Activated T-cell treated with anti-CD3 and anti-CD28 coated beads for 1 hour (primary cell): ENCODE results near the gene ZNF70.

Source experiments
- DNase-seq: peaks from one replicate; pipeline ENCODE4 v3.0.0-alpha.2; 2020; ENCODE audit warnings: low read depth

The ZNF70 gene

DNA sequence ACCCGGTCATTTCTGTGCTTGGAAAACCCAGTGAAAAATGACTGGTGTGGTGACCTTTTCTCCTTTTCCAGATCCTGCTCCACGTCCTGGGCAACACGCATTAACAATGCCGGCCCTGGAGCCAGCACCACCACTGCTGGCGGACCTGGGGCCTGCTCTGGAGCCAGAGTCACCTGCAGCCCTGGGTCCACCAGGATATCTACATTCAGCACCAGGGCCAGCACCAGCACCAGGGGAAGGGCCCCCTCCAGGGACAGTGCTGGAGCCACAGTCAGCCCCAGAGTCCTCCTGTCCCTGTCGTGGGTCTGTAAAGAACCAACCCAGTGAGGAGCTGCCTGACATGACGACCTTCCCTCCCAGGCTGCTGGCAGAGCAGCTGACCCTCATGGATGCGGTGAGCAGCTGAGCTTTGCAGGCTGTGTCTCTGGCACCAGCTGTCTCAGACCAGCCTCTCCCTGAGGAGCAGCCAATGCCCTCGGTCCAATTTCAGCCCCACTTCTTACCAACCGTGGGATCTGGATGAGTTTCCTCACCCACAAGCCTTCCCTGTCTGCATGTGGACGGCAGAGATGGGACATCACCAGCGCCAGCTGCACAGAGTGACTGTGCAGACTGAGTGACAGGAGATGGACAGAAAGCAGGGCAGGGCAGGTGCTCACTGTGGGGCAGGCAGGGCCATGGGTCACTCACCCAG lies 58.2 kb downstream of the ZNF70 start:
- no peak for DNase-seq

DNA sequence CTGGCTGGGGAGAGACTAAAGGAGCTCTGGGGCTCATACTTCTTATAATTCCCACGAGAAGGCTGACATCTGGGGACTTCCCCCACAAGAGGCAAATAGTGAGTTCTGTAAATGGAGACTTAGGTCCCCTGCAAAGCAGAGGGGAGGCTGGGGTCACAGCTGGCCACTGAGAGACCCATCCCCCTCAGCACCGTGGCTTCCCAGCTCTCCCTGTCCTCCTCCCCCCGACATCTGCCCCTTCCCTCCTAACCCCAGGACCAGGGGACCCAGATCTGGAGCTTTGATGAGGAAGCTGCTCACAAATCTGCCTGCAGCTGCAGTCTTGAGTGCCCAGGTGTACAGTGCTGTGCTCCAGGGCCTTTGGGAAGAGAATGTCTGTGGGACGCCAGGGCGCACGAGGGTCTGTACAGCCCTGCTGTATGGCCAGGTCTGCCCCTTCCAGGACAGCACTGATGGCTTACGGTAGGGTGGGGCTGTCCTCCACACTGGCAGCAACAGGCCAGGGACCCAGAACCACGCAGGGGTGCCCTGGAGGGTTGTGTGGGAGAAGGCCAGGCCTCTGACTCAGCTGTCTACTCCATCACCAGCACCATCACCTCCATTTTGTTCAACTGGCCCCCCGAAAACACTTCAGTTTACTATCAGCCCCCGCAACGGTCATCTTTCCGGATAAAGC lies 59.0 kb downstream of the ZNF70 start:
- DNase-seq, result no peak

DNA sequence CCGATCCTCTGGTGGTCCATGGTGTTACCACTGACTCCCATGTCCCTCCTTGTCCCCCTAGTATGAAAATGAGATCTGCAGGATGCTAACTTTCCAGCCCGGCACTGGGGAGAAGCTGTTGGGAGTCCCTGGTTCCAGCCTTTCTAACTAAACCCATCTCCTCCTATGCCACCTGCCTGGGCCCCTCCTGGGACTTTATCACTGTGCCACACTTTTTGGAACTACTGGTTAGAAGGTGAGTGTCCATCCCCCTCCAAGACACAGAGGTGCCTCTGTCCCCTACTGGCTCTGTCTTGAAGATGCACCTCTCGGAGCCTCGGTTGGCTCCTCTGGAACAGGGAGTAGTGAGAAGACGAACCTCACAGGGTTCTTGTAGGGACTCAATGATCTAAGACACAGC lies 60.2 kb downstream of the ZNF70 start, which contains the start of gene RGL4:
Gene RGL4, plus strand, starts transcription at position 301 of the 400 bp plus-strand sequence. CDS start 1,018 bp downstream, outside the sequence.
- no peak for DNase-seq

DNA sequence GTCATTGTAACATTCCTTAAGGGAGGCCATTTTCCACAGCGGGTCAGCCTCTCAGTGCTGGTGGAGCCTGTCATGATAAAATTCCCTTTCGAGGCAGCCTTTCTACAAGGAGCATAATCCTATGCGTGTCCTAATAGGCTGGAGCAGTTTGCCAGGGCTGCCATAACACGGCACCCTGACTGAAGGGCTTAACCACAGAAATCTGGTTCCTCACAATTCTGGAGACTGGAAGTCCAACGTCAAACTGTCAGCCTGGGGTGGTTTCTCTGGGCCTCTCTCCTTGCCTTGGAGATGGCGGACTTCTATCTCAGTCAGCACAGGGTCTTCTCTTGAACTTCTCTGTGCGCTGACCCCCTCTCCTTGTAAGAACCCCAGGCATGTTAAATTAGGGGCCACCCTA lies 61.5 kb downstream of the ZNF70 start:
- no peak for DNase-seq
